ENCODE measurements around the gene IDUA. TPM values are rescaled to one million over a fixed set of nuclear protein-coding genes. Genes with fewer than 3 reads are reported as not detected.

Gene IDUA
- total RNA-seq, 2 donors from 2014 or later: 22.4 to 25.6 TPM

DNA sequence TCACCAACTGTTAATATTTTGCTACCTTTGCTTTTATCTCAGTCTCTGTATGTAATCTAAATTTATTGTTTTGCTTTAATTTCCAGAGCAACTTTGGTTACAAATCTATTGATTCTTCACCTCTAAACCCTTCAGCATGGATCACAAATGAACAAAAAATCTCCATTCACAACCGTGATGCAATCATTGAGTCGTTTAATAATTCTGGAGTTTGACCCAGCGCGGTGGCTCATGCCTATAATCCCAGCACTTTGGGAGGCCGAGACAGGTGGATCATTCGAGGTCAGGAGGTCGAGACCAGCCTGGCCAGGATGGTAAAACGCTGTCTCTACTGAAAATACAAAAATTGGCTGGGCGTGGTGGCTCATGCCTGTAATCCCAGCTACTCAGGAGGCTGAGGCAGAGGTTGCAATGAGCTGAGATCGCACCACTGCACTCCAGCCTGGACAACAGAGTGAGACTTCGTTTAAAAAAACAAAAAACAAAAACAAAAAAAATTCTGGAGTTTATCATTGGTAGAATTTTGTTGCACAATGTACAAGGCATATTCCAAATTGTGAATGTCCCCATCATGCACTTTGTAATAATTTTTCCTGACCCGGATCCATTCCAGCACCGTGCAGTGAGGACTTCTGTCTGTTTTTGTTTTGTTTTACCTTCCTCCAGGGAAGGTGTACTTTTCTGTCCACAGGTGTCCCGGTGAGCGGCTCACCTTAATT is 2.3 kb upstream of the IDUA start:
- Histone ChIP-seq H3K36me3 (ENCODE audit: control insufficient read depth, insufficient read depth, low read length) (no peaks in the 10 kb centered on the region), H3K9me3 (ENCODE audit: control insufficient read depth, low read length) (no peaks in the 10 kb centered on the region), H3K27ac (ENCODE audit: low read depth, low read length) (no peak overlapping the region), H3K4me3 (ENCODE audit: low read length) (no peak overlapping the region), H3K27me3 (ENCODE audit: control insufficient read depth, insufficient read depth, low read length, poor library complexity, severe bottlenecking) (peaks cover 10% of the 10 kb centered on the region), H3K9ac (ENCODE audit: extremely low read depth, low read length, poor library complexity, severe bottlenecking) (no peak overlapping the region), H3K4me1 (ENCODE audit: control insufficient read depth, insufficient read depth, low read length) (no peaks in the 10 kb centered on the region)
- Mint-ChIP-seq H3K36me3 (ENCODE audit: low read depth) (peaks cover under 1% of the 10 kb centered on the region), H3K27me3 (ENCODE audit: insufficient read depth) (peaks cover 4% of the 10 kb centered on the region), H3K4me3 (peak overlapping the region; percentile 76), H3K4me1 (peaks cover 10% of the 10 kb centered on the region), H3K9me3 (no peaks in the 10 kb centered on the region), H3K27ac (no peak overlapping the region)
- 85 to 88% methylated on average over 13 to 15 of the region's 15 CpGs for WGBS, 2 experiments (ENCODE audit: insufficient coverage in 1 of 2, insufficient read length in 1 of 2)
- no peak for DNase-seq
- TF ChIP-seq, protein P1, sequence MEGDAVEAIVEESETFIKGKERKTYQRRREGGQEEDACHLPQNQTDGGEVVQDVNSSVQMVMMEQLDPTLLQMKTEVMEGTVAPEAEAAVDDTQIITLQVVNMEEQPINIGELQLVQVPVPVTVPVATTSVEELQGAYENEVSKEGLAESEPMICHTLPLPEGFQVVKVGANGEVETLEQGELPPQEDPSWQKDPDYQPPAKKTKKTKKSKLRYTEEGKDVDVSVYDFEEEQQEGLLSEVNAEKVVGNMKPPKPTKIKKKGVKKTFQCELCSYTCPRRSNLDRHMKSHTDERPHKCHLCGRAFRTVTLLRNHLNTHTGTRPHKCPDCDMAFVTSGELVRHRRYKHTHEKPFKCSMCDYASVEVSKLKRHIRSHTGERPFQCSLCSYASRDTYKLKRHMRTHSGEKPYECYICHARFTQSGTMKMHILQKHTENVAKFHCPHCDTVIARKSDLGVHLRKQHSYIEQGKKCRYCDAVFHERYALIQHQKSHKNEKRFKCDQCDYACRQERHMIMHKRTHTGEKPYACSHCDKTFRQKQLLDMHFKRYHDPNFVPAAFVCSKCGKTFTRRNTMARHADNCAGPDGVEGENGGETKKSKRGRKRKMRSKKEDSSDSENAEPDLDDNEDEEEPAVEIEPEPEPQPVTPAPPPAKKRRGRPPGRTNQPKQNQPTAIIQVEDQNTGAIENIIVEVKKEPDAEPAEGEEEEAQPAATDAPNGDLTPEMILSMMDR (conservative IDR thresholded peaks at IDR 0.05): no peak

GRCh38 chr4:985123-985830 is 1.6 kb upstream of the IDUA start:
- Mint-ChIP-seq H3K4me1 (peaks cover 10% of the 10 kb centered on the region), H3K27ac (no peak overlapping the region), H3K36me3 (ENCODE audit: low read depth) (peaks cover 2% of the 10 kb centered on the region), H3K27me3 (ENCODE audit: insufficient read depth) (peaks cover 4% of the 10 kb centered on the region), H3K4me3 (peak overlapping the region; percentile 76), H3K9me3 (no peaks in the 10 kb centered on the region)
- Histone ChIP-seq H3K36me3 (ENCODE audit: control insufficient read depth, insufficient read depth, low read length) (no peaks in the 10 kb centered on the region), H3K4me1 (ENCODE audit: control insufficient read depth, insufficient read depth, low read length) (no peaks in the 10 kb centered on the region), H3K27me3 (ENCODE audit: control insufficient read depth, insufficient read depth, low read length, poor library complexity, severe bottlenecking) (peaks cover 10% of the 10 kb centered on the region), H3K9me3 (ENCODE audit: control insufficient read depth, low read length) (no peaks in the 10 kb centered on the region), H3K9ac (ENCODE audit: extremely low read depth, low read length, poor library complexity, severe bottlenecking) (no peak overlapping the region), H3K4me3 (ENCODE audit: low read length) (no peak overlapping the region), H3K27ac (ENCODE audit: low read depth, low read length) (no peak overlapping the region)
- TF ChIP-seq, protein P1 (conservative IDR thresholded peaks at IDR 0.05): peak; percentile 34
- WGBS, 2 experiments (ENCODE audit: insufficient coverage in 1 of 2, insufficient read length in 1 of 2): 35 to 39% methylated on average over 17 to 23 of the region's 23 CpGs
- DNase-seq: peak; percentile 92

- Mint-ChIP-seq H3K9me3 (no peaks in the 10 kb centered on the region), H3K4me3 (peak overlapping the region; percentile 76), H3K4me1 (peaks cover 10% of the 10 kb centered on the region), H3K27ac (peak overlapping the region; percentile 69), H3K27me3 (ENCODE audit: insufficient read depth) (peaks cover 4% of the 10 kb centered on the region), H3K36me3 (ENCODE audit: low read depth) (peaks cover 2% of the 10 kb centered on the region)
- Histone ChIP-seq H3K27ac (ENCODE audit: low read depth, low read length) (no peak overlapping the region), H3K9me3 (ENCODE audit: control insufficient read depth, low read length) (no peaks in the 10 kb centered on the region), H3K27me3 (ENCODE audit: control insufficient read depth, insufficient read depth, low read length, poor library complexity, severe bottlenecking) (peaks cover 10% of the 10 kb centered on the region), H3K36me3 (ENCODE audit: control insufficient read depth, insufficient read depth, low read length) (no peaks in the 10 kb centered on the region), H3K4me3 (ENCODE audit: low read length) (peak overlapping the region; percentile 78), H3K9ac (ENCODE audit: extremely low read depth, low read length, poor library complexity, severe bottlenecking) (peak overlapping the region; percentile 5), H3K4me1 (ENCODE audit: control insufficient read depth, insufficient read depth, low read length) (no peaks in the 10 kb centered on the region)
- 28 to 35% methylated on average over 5 to 14 of the region's 14 CpGs for WGBS, 2 experiments (ENCODE audit: insufficient coverage in 1 of 2, insufficient read length in 1 of 2)
- DNase-seq: no peak
- TF ChIP-seq, protein P1 (conservative IDR thresholded peaks at IDR 0.05): no peak
These were observed 391 bp upstream of the IDUA start for GRCh38 chr4:986428-986878.
